ENCODE measurements around the gene GP1BB. TPM values are rescaled to one million over a fixed set of nuclear protein-coding genes. Genes with fewer than 3 reads are reported as not detected.

GP1BB gene
- total and polyA plus RNA-seq, 8 donors, result 2.4 to 27.8 (median 8.7) TPM; not detected in 2

- H3K27ac ChIP-seq, result no peak overlapping the region
- 64 to 73% (median 67%) methylated on average over 3 to 4 of the region's 4 CpGs for WGBS, 5 donors
- DNase-seq, result no peak
- H3K36me3 ChIP-seq, result no peaks in the 10 kb centered on the region
- intact Hi-C loops (cut with DNase I; ENCODE audit: low total_unique reads), result no loop called here
- H3K4me3 ChIP-seq, result no peak overlapping the region
- no peaks in the 10 kb centered on the region for H3K4me1 ChIP-seq
- peaks cover 0 to 55% (median 5%) of the 10 kb centered on the region in 3 donors for H3K27me3 ChIP-seq
- no peaks in the 10 kb centered on the region for H3K9me3 ChIP-seq
- TF ChIP-seq POLR2A (IDR thresholded peaks at IDR 0.05) (no peak), EP300 (IDR thresholded peaks at IDR 0.05) (no peak)
Observed at GRCh38 chr22:19748139-19748538, 24.8 kb downstream of the GP1BB start.

- Histone ChIP-seq H3K27ac (no peak overlapping the region), H3K4me3 (no peak overlapping the region), H3K36me3 (no peaks in the 10 kb centered on the region), H3K27me3 (peaks cover 4 to 65% (median 13%) of the 10 kb centered on the region in 3 donors), H3K9me3 (no peaks in the 10 kb centered on the region), H3K4me1 (no peaks in the 10 kb centered on the region)
- no peak for TF ChIP-seq POLR2A (IDR thresholded peaks at IDR 0.05)
- TF ChIP-seq EP300 (IDR thresholded peaks at IDR 0.05), result no peak
- no peak for TF ChIP-seq CTCF (IDR thresholded peaks at IDR 0.05)
- no peak for TF ChIP-seq POLR2AphosphoS5 (IDR thresholded peaks at IDR 0.05)
- WGBS, 5 donors, result 64 to 78% (median 67%) methylated on average over 7 to 15 of the region's 15 CpGs
- intact Hi-C loops (cut with DNase I; ENCODE audit: low total_unique reads), result no loop called here
- no peak for DNase-seq
Observed at GRCh38 chr22:19748991-19749664, 25.8 kb downstream of the GP1BB start.

GRCh38 chr22:19749876-19750275 is 26.5 kb downstream of the GP1BB start:
- DNase-seq, result no peak
- WGBS, 5 donors, result 49 to 64% (median 57%) methylated on average over 7 to 12 of the region's 12 CpGs
- Histone ChIP-seq H3K4me3 (no peak overlapping the region), H3K4me1 (peaks cover 0 to 2% (median 2%) of the 10 kb centered on the region in 4 donors), H3K9me3 (no peaks in the 10 kb centered on the region), H3K27me3 (peaks cover 11 to 72% (median 20%) of the 10 kb centered on the region in 3 donors), H3K27ac (no peak overlapping the region), H3K36me3 (no peaks in the 10 kb centered on the region)
- intact Hi-C loops (cut with DNase I; ENCODE audit: low total_unique reads), result no loop called here
- TF ChIP-seq EP300 (IDR thresholded peaks at IDR 0.05) (no peak), POLR2A (IDR thresholded peaks at IDR 0.05) (no peak), CTCF (IDR thresholded peaks at IDR 0.05) (no peak), POLR2AphosphoS5 (IDR thresholded peaks at IDR 0.05) (no peak)

- intact Hi-C loops (cut with DNase I; ENCODE audit: low total_unique reads), result no loop called here
- Histone ChIP-seq H3K4me1 (peaks cover 8 to 12% (median 11%) of the 10 kb centered on the region in 4 donors), H3K4me3 (no peak overlapping the region), H3K9me3 (no peaks in the 10 kb centered on the region), H3K36me3 (no peaks in the 10 kb centered on the region), H3K27ac (no peak overlapping the region), H3K27me3 (peaks cover 17 to 82% (median 30%) of the 10 kb centered on the region in 3 donors)
- TF ChIP-seq CTCF (IDR thresholded peaks at IDR 0.05), result no peak
- no peak for TF ChIP-seq POLR2AphosphoS5 (IDR thresholded peaks at IDR 0.05)
- no peak for TF ChIP-seq EP300 (IDR thresholded peaks at IDR 0.05)
- TF ChIP-seq POLR2A (IDR thresholded peaks at IDR 0.05), result no peak
- DNase-seq, result no peak
- 39 to 55% (median 48%) methylated on average over 21 to 27 of the region's 27 CpGs for WGBS, 5 donors
Observed at GRCh38 chr22:19750507-19751490, 27.5 kb downstream of the GP1BB start.
